GM20431 (cell line): Measurements from ENCODE around the gene CHORDC1.
"Not testable (repeated sequence)": the region's sequence is repeated elsewhere in the genome, so short reads cannot be mapped to it uniquely, and the experiment has no call there.

Source experiments
- in situ Hi-C: fragments of 300-500 bp; cut with MseI, MboI; formaldehyde crosslinking; loops from one replicate; pipeline ENCODE4 v1.15.0; 2020; ENCODE audit warnings: low sequenced_read_pairs; ENCODE audit not compliant: unreplicated experiment

CHORDC1 gene

DNA sequence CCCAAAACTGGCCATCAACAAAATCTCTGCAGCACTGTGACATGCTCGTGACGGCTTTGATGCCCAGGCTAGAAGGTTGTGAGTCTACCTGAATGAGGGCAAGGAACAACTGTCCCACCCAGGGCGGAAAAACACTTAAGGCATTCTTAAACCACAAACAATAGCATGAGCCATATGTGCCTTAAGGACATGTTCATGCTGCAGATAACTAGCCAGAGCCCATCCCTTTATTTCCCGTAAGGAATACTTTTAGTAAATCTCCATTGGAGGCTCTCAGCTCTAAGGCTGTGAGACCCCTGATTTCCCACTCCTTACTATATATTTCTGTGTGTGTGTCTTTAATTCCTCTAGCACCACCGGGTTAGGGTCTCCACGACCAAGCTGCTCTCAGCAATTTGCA lies 3.4 kb downstream of the CHORDC1 start:
- in situ Hi-C loops: no loop called here

DNA sequence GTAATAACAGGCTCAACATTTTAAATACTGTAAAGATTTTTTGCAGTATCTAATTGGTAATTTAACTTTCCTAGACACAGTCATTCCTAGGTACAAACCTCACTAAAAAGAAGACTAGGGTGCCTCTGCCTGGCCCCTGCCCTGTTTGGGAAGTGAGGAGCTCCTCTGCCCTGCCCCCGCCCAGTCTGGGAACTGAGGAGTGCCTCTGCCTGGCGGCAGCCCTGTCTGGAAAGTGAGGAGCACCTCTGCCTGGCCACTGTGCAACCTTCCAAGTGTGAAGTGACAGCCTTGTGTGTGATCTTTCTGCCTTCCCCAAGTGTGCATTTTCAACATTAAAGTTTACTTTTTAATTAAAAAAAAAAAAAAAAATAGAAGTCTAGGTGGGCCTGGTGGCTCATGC lies 4.2 kb downstream of the CHORDC1 start:
- in situ Hi-C loops: no loop called here

DNA sequence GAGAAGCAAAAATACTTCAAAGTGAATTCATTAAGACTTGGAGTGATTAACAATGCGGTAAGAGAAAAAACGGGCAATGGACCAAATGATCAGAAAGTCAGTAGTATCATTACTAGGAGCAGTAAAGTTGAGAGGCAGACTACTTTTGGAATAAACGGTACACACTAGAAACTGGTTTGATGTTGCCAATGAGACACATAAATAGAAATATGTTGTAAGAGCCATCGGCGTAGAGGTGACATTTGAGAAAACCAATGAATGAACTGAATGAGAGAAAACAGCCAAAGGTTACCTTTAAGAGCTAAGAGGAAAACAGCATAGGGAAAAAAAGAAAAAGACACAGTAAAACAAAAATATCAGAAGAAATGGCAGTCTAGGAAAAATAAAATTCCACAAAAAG lies 6.2 kb downstream of the CHORDC1 start:
- in situ Hi-C loops: no loop called here

DNA sequence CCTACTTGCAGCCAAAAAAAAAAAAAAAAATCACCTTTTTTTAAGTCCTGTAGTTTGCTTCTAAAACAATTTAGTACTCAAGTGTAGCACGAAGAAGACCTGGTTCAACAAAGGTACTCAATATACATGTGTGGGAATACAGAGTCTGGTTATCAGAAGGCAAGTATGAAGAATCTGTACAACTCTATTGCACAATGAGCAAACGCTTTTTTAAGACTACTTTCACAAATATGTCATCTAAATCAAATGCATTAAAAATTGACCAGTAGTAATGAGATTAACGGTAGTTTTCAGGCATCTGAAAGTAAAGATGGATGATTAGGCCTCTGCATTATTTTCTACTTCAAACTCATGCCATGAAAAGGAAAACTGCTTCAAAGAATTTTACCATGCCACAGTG lies 9.5 kb downstream of the CHORDC1 start:
- in situ Hi-C loops: no loop called here

DNA sequence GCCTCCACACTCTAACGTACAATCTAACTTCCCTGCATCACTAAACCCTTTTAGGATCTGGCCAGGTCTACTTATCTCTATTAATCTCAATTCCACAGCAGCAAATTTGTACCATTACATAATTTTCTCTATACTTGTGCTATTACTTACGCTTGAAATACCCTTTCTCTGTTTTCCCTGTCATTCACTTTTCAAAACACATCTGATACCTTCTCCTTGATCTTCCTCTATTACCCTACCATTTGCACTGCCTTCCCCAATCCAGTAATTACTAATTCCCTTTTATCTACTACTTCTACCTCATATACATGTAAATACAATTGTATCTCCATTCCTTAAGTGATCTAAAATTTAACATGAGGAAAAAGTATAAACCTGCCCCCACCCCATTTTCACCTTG lies 14.0 kb downstream of the CHORDC1 start:
- in situ Hi-C loops: no loop called here

DNA sequence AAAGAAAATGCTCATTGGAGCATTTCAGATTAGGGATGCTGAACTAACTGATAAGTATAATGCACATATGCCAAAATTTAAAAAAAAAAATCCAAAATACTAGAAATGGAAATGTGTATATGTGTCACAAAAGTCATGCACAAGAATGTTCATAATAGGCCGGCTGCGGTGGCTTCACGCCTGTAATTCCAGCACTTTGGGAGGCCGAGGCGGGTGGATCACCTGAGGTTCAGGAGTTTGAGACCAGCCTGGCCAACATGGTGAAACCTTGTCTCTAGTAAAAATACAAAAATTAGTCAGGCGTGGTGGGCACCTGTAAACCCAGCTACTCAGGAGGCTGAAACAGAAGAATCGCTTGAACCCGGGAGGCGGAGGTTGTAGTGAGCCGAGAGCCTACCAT lies 14.9 kb downstream of the CHORDC1 start:
- in situ Hi-C loops: not testable (repeated sequence)

DNA sequence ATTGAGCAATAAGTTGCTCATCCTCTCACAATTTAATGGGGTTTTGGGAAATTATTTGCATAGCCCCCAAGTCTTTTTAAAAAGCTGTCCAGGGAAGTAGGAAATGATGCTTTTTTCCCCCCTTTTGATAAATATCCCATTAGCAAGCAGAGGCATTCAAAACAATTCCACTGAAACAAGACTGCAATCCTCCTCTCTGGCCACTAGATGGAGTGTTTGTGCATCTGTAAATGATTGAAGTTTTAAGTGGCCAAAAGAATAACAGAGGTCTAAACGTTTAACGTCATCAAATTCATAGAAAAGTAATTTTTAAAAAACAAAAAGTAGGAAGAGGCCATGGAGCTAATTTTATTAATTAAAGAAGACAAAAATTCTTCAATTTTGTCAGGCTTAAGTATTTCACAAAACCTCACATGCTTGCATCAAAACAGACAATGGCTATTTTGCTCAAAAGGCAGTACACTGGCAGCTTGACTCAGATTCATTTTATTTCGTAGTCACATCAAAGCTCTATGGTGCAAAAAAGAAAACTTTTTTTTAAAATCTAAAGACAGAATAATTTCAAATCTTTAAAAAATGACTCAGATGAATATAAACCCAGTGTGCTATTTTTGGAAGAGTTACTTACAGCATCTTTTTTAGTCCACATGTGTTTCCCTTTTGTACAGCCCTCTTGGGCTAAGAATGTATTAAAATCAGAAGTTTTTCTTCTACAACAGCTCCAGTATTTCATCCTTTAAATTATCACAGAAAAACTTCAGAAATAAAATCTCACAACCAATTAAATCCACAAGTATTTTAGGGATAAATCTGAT lies 17.8 kb downstream of the CHORDC1 start:
- in situ Hi-C loops: no loop called here

DNA sequence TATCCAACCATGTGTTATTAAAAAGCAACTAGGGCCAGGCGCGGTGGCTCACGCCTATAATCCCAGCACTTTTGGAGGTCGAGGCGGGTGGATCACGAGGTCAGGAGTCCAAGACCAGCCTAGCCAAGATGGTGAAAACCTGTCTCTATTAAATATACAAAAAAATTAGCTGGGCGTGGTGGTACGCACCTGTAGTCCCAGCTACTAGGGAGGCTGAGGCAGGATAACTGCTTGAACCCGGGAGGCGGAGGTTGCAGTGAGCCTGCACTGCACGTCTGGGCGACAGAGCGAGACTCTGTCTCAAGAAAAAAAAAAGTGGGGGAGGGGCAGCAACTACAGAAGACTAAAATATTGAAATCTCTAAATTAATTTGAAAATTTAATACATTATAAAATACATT lies 18.4 kb downstream of the CHORDC1 start:
- in situ Hi-C loops: no loop called here

DNA sequence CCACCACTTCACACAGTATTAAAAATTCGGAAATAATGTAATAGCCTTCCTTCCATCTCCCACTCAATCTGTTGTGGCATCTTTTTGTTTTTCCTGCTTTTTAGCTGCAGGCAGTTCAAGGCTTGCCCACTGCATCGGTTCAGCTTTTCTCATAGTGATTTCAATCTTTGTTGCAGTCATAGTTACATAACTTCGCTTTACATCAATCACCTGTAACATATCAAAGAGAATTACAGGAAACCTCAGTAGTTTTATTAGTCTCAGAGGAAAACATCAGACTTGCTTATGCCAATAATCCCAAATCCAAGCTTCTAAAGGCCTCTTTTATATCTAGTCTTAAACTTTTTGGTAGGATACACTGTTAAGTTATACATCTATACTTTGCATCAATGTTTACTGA lies 20.5 kb downstream of the CHORDC1 start:
- in situ Hi-C loops: no loop called here

DNA sequence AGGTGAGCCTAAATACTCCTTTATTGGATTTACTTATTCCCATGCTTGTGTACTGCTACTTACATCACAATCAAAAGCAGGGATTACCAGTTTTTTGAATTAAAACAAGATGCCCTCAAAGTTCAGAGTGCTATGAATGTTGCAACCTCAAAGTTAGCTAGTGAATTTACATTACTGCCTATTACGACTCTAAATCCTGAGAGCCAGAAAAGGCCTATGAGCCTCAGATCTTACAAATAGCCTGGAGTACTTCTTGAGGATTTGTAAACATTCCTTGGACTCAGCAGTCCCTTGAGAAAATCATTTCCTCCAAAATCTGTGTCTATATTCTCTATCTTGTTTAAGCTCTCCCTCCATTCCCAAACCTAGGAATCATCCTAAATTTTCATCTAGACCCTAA lies 25.5 kb downstream of the CHORDC1 start:
- in situ Hi-C loops: no loop called here

DNA sequence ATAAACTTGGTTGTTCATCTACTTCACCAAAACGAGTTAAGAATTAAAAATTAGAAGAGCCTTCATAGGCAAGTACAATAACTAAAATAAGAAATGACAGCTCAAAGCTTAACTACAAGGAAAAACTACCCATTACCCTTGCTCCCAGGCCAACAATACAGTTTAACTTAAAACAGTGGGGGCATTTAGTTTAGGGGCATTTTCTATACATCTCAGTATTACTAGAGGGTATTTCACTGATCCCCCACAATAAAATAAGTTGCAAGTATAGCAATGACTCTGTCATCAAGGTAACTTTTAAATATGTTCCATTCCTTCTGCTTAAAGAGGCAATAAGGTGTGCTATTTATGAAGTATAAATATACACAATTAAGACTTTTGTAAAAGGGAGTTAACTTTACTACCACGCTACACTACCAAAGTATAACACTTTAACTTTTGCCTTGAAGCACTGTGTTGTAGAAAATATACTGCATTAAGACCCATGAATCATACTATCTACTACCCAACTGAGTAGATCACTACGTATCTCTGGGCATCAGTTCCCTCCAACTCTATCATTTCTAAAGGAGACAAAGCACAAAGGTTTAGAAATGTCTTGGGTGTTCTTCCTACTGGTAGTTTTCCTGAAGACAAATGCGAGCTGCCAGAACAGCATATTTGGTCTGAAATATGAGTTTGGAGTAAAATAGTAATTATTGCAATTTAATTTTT lies 29.8 kb downstream of the CHORDC1 start:
- in situ Hi-C loops: no loop called here

DNA sequence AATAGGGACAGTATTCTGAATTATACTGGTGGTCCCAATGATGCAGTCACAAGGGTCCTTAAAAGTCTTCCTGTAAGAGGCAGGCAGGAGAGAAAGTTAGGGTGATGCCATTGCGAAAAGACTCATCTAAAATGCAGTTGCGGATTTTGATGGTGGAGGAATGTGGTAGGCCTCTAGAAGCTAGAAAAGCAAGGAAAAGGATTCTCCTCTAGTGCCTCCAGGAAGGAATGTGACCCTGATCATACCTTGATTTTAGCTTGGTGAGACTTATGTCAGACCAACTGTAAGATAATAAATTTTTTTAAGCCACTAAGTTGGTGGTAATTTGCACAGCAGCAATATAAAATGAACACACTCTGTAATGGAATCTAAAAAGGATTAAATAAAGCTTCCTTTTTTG lies 33.8 kb downstream of the CHORDC1 start:
- in situ Hi-C loops: no loop called here

DNA sequence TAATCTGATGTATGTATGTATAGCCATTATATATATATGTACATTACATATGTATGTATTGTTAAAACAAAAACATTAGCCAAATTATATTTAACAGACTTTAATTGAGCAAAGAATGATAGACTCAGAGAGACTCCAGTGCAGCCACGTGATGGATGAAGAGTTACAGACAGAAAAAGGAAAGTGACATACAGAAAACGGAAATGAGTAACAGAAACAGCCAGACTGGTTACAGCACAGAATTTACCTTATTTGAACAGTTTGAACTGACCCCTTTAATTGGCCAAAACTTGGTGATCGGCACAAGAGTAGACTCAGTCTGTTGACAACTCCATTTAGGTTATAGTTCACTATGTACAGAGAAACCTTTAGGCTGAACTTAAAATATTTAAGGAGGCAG lies 35.0 kb downstream of the CHORDC1 start:
- in situ Hi-C loops: no loop called here

DNA sequence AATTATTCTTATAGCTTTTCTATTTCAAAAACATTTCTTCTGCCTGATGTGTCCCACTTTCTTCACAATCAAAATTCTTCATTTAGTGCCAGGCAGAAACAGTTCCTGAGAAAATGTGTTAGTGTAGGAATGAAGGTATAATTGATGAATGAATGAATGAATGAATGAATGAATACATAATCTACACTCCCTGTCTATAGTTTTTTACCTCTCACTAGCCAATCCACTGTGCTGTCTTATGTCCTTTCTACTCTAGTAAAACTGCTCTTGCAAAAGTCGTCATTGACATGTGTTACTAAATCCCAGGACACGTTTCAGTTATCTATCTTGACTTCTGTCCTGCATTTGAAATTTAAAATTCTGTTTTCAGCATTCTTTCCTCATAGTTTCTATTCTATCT lies 42.9 kb downstream of the CHORDC1 start:
- in situ Hi-C loops: no loop called here

DNA sequence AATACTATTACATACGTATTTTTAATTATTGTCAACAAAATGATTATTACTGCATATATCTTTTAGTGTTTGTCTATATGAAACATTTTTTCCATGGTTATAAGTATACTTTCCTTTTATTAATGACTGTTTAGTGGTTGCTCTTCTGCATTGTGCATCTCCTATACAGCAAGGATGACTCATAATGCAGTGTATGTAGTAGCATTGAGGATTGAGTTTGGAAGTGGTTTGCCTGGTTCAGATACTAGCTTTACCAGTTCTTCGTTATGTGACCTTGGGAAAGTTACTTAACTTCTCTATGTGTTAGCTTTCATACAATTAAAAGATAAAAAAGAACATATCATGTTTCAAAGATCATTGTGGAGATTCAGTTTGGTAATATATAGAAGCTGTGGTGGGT lies 44.1 kb downstream of the CHORDC1 start:
- in situ Hi-C loops: no loop called here

DNA sequence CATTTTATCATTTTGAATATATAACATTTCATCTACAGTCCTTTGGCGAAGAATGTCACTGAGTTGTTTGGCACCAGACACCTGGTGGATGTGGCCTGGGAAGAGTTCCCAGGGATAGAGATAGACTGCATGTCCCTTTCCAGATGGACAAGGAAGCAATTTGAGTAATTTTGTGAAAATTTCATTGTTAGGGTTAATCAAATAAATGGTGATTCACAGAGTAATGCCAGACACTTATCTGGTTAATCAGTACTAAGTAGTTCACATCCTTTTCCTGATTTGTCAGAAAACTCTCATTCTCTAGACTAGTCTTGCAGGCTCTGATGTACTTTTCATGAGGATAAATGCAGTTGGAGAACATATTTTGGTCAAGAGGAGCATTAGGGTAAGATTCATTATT lies 46.8 kb downstream of the CHORDC1 start:
- in situ Hi-C loops: no loop called here

DNA sequence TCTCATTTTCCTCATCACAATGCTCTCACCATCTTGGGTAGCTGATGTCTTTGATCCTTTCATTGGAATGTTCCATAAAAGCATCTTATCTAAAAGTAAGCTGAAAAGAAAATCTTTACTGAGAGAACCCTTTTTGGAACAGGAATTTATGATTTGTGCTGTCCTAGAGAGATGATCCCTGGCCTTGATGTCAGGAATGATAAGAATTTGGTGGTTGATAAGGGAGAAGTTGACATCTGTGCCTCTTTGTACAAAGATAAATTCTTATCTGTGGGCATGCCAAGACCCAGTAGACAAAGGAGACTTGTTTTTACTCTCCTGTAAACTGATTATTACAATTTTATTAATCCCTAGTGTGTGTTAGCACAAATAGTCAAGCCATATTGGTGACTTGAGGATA lies 51.5 kb downstream of the CHORDC1 start:
- in situ Hi-C loops: no loop called here

DNA sequence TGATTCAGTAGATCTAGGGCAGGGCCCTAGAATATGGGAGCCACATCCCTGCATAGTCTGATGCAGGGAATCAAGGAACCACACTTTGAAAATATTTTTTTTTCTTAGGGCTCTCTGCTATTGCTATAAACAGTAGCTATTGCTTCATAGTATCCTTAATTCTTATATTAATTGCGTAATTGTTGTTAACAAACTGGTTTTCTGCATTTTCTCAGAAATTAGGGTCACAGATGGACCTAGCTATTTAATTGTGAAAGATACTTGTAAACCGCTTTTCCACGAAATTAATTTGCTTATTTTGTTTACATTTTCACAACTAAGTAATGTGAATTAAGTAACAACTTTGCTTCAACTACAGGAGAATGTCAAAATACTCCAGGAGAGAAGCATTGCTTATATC lies 54.3 kb downstream of the CHORDC1 start:
- in situ Hi-C loops: no loop called here

DNA sequence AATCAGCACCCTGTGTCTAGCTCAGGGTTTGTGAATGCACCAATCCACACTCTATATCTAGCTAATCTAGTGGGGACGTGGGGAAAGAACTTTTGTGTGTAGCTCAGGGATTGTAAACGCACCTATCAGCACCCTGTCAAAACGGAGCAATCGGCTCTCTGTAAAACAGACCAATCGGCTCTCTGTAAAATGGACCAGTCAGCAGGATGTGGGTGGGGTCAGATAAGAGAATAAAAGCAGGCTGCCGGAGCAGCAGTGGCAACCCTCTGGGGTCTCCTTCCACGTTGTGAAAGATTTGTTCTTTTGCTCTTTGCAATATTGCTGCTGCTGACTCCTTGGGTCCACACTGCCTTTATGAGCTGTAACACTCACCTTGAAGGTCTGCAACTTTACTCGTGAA lies 55.1 kb downstream of the CHORDC1 start:
- in situ Hi-C loops: not testable (repeated sequence)

DNA sequence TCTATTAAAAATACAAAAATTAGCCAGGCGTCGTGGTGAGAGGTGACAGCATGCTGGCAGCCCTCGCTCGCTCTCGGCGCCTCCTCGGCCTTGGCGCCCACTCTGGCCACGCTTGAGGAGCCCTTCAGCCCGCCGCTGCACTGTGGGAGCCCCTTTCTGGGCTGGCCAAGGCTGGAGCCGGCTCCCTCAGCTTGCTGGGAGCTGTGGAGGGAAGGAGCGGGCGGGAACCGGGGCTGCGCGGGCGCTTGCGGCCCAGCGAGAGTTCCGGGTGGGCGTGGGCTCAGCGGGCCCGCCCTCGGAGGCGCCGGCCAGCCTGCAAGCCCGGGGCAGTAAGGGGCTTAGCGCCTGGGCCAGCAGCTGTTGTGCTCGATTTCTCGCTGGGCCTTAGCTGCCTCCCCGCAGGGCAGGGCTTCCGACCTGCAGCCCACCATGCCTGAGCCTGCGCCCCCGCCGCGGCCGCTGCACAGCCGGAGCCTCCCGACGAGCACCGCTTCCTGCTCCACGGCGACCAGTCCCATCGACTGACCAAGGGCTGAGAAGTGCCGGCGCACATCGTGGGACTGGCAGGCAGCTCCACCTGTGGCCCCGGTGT lies 55.8 kb downstream of the CHORDC1 start:
- in situ Hi-C loops: not testable (repeated sequence)
